Measurements from ENCODE around the gene PPP1R9A. TPM values are rescaled to one million over a fixed set of nuclear protein-coding genes. Genes with fewer than 3 reads are reported as not detected.
A peak's percentile ranks its signal among the peaks of the same experiment; 100 is the strongest.

PPP1R9A gene
- polyA plus RNA-seq, 3 donors = not detected

DNA sequence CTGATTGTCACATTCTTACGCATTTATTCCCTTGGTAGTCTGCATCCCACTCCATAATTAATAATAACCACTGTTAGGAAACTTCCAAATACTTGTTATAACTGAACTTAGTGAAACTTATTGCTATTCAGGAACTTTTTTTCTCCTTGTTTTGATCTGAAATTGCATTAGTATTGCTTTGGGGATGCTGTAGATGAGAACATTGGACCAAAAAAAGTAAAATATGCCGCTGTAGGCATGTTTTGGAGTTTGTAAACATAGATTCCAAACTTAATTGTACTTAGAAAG is 1.7 kb downstream of the PPP1R9A start:
- Histone ChIP-seq H3K9ac (ENCODE audit: insufficient read depth, low read length, poor library complexity, severe bottlenecking) (no peak overlapping the region), H3K4me3 (replicated peaks in 1 of 3; ENCODE audit: low read depth in 2 of 3, low read length in 3 of 3) (no peak overlapping the region), H3K27me3 (ENCODE audit: control insufficient read depth in 2 of 2, insufficient read depth in 2 of 2, low read length in 2 of 2) (peaks cover 37 to 44% of the 10 kb centered on the region in 2 donors), H3K36me3 (replicated peaks in 1 of 2; ENCODE audit: control insufficient read depth in 1 of 2, insufficient read depth in 2 of 2, low read length in 2 of 2) (no peaks in the 10 kb centered on the region), H3K9me3 (replicated peaks in 1 of 2; ENCODE audit: control insufficient read depth in 1 of 2, insufficient read depth in 1 of 2, low read length in 2 of 2) (peaks cover 0 to 6% of the 10 kb centered on the region in 2 donors), H4K20me1 (ENCODE audit: insufficient read depth, low read length) (no peaks in the 10 kb centered on the region), H3K27ac (ENCODE audit: low read depth in 1 of 2, low read length in 2 of 2) (no peak overlapping the region), H2AFZ (ENCODE audit: insufficient read depth, low read depth, low read length, poor library complexity, severe bottlenecking) (no peak overlapping the region), H3K4me2 (replicated peaks; ENCODE audit: extremely low read depth, low read length, poor library complexity, severe bottlenecking) (peak overlapping the region; percentile 58), H3K79me2 (ENCODE audit: insufficient read depth, low read length) (no peaks in the 10 kb centered on the region), H3K4me1 (ENCODE audit: control insufficient read depth in 1 of 2, insufficient read depth in 2 of 2, low read length in 2 of 2) (no peaks in the 10 kb centered on the region)
- Mint-ChIP-seq H3K27me3 (ENCODE audit: low read depth in 3 of 3) (peaks cover 29 to 48% (median 46%) of the 10 kb centered on the region in 3 donors), H3K9me3 (peaks cover 0 to 9% (median 1%) of the 10 kb centered on the region in 7 donors), H3K4me1 (peaks cover 10% of the 10 kb centered on the region), H3K27ac (no peak overlapping the region), H3K4me3 (peak overlapping the region in 1 of 2 donors; percentile 81), H3K36me3 (no peaks in the 10 kb centered on the region)
- intact Hi-C loops (cut with micrococcal nuclease) = no loop called here
- no CpG with 5 or more reads among the region's 2 CpGs for WGBS (ENCODE audit: insufficient coverage)
- no peak for DNase-seq
- TF ChIP-seq, protein P1, sequence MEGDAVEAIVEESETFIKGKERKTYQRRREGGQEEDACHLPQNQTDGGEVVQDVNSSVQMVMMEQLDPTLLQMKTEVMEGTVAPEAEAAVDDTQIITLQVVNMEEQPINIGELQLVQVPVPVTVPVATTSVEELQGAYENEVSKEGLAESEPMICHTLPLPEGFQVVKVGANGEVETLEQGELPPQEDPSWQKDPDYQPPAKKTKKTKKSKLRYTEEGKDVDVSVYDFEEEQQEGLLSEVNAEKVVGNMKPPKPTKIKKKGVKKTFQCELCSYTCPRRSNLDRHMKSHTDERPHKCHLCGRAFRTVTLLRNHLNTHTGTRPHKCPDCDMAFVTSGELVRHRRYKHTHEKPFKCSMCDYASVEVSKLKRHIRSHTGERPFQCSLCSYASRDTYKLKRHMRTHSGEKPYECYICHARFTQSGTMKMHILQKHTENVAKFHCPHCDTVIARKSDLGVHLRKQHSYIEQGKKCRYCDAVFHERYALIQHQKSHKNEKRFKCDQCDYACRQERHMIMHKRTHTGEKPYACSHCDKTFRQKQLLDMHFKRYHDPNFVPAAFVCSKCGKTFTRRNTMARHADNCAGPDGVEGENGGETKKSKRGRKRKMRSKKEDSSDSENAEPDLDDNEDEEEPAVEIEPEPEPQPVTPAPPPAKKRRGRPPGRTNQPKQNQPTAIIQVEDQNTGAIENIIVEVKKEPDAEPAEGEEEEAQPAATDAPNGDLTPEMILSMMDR (IDR thresholded peaks at IDR 0.05) = no peak

DNA sequence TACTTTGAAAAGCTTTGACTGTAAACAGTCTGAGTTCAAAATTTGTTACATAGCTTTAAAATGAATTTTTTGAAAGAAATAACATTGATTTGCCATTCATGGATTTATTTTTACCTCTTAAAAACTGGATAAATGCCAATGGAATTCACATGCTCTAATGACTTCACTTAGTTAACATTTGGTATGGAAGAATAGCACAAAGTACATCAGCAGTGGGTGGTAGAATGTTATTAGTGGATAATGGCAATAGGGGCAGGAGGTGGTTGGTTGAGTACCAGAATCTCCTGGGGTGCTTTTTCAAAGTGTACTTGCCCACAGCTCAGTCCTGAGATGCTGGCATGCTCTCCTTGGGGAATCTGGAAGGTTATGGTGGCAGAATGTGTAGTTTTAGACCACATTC is 4.7 kb downstream of the PPP1R9A start:
- Histone ChIP-seq H3K36me3 (replicated peaks in 1 of 2; ENCODE audit: control insufficient read depth in 1 of 2, insufficient read depth in 2 of 2, low read length in 2 of 2) (no peaks in the 10 kb centered on the region), H2AFZ (ENCODE audit: insufficient read depth, low read depth, low read length, poor library complexity, severe bottlenecking) (no peak overlapping the region), H3K4me1 (ENCODE audit: control insufficient read depth in 1 of 2, insufficient read depth in 2 of 2, low read length in 2 of 2) (no peaks in the 10 kb centered on the region), H3K9me3 (replicated peaks in 1 of 2; ENCODE audit: control insufficient read depth in 1 of 2, insufficient read depth in 1 of 2, low read length in 2 of 2) (peaks cover 0 to 6% of the 10 kb centered on the region in 2 donors), H4K20me1 (ENCODE audit: insufficient read depth, low read length) (no peaks in the 10 kb centered on the region), H3K9ac (ENCODE audit: insufficient read depth, low read length, poor library complexity, severe bottlenecking) (no peak overlapping the region), H3K27ac (ENCODE audit: low read depth in 1 of 2, low read length in 2 of 2) (no peak overlapping the region), H3K4me3 (replicated peaks in 1 of 3; ENCODE audit: low read depth in 2 of 3, low read length in 3 of 3) (no peak overlapping the region), H3K4me2 (replicated peaks; ENCODE audit: extremely low read depth, low read length, poor library complexity, severe bottlenecking) (no peak overlapping the region), H3K79me2 (ENCODE audit: insufficient read depth, low read length) (no peaks in the 10 kb centered on the region), H3K27me3 (ENCODE audit: control insufficient read depth in 2 of 2, insufficient read depth in 2 of 2, low read length in 2 of 2) (peaks cover 26% of the 10 kb centered on the region in 2 donors)
- no peak overlapping the region for H3K27ac Mint-ChIP-seq
- no peak for DNase-seq
- H3K36me3 Mint-ChIP-seq = no peaks in the 10 kb centered on the region
- H3K4me3 Mint-ChIP-seq = no peak overlapping the region
- peaks cover 0 to 6% (median 1%) of the 10 kb centered on the region in 7 donors for H3K9me3 Mint-ChIP-seq
- intact Hi-C loops (cut with micrococcal nuclease) = no loop called here
- TF ChIP-seq, protein P1 (IDR thresholded peaks at IDR 0.05) = no peak
- peaks cover 10% of the 10 kb centered on the region for H3K4me1 Mint-ChIP-seq
- peaks cover 25 to 37% (median 33%) of the 10 kb centered on the region in 3 donors for H3K27me3 Mint-ChIP-seq (ENCODE audit: low read depth in 3 of 3)
